ENCODE measurements around the gene CCDC152. TPM values are rescaled to one million over a fixed set of nuclear protein-coding genes. Genes with fewer than 3 reads are reported as not detected.

Gene CCDC152
- total RNA-seq, 1 experiment from 2014 or later = not detected

- intact Hi-C loops (cut with micrococcal nuclease) = no loop called here
- no peak for ATAC-seq
- TF ChIP-seq YY1 (IDR thresholded peaks at IDR 0.05; ENCODE audit: extremely low read depth, insufficient replicate concordance, low read depth, low read length) (no peak), EZH2 (IDR thresholded peaks at IDR 0.05) (no peak), EGR1 (IDR thresholded peaks at IDR 0.05; ENCODE audit: low read depth) (no peak)
These were observed 50.2 kb downstream of the CCDC152 start for GRCh38 chr5:42806701-42807262.

GRCh38 chr5:42807722-42808447, 51.3 kb downstream of the CCDC152 start:
- Histone ChIP-seq H3K9me2 (ENCODE audit: insufficient read depth) (no peaks in the 10 kb centered on the region), H3K9me3 (ENCODE audit: control insufficient read depth in 1 of 2, insufficient read depth in 1 of 2, low read depth in 1 of 2, low read length in 2 of 2) (no peaks in the 10 kb centered on the region), H3K9ac (ENCODE audit: low read length) (no peak overlapping the region), H3K27me3 (ENCODE audit: insufficient read depth, low read length) (no peaks in the 10 kb centered on the region), H3K79me2 (ENCODE audit: insufficient read depth, low read length) (no peaks in the 10 kb centered on the region), H4K20me1 (ENCODE audit: insufficient read depth) (no peaks in the 10 kb centered on the region), H3K36me3 (ENCODE audit: control insufficient read depth in 1 of 2, insufficient read depth in 2 of 2, low read length in 2 of 2) (no peaks in the 10 kb centered on the region), H3K4me1 (ENCODE audit: control insufficient read depth in 1 of 2, insufficient read depth in 2 of 2, low read length in 2 of 2) (peaks cover 6 to 13% of the 10 kb centered on the region in 2 experiments), H3K27ac (ENCODE audit: low read depth, low read length) (no peak overlapping the region), H3K4me3 (replicated peaks in 1 of 2; ENCODE audit: low read depth in 1 of 2, low read length in 2 of 2) (no peak overlapping the region), H3K4me2 (ENCODE audit: low read length) (no peak overlapping the region), H2AFZ (ENCODE audit: low read depth, low read length, poor library complexity, severe bottlenecking) (no peak overlapping the region)
- ChIA-PET POLR2A (no interaction called here), CTCF (no interaction called here), RAD21 (ENCODE audit: low non-redundant PET in 1 of 2, low total read pairs in 2 of 2, uncharacterized antibody in 2 of 2, unreplicated experiment in 2 of 2) (no interaction called here)
- DNase-seq (ENCODE audit: low read depth, low spot score) = no peak
- no peak for ATAC-seq
- BruUV-seq (replicated peaks) = no TSS peak
- intact Hi-C loops (cut with micrococcal nuclease) = no loop called here
- no peak for TF ChIP-seq ELF1 (IDR thresholded peaks at IDR 0.05; ENCODE audit: borderline replicate concordance, low read depth)

More at GRCh38 chr5:42806701-42807262, 50.2 kb downstream of the CCDC152 start:
- no peaks in the 10 kb centered on the region for H3K9me3 ChIP-seq (ENCODE audit: control insufficient read depth in 1 of 2, insufficient read depth in 1 of 2, low read depth in 1 of 2, low read length in 2 of 2)
- no peak overlapping the region for H3K4me2 ChIP-seq (ENCODE audit: low read length)
- H4K20me1 ChIP-seq (ENCODE audit: insufficient read depth) = no peaks in the 10 kb centered on the region
- no peak overlapping the region for H3K27ac ChIP-seq (ENCODE audit: low read depth, low read length)
- H3K9me2 ChIP-seq (ENCODE audit: insufficient read depth) = no peaks in the 10 kb centered on the region
- no peaks in the 10 kb centered on the region for H3K27me3 ChIP-seq (ENCODE audit: insufficient read depth, low read length)
- H3K36me3 ChIP-seq (ENCODE audit: control insufficient read depth in 1 of 2, insufficient read depth in 2 of 2, low read length in 2 of 2) = no peaks in the 10 kb centered on the region
- H3K9ac ChIP-seq (ENCODE audit: low read length) = no peak overlapping the region
- no peaks in the 10 kb centered on the region for H3K79me2 ChIP-seq (ENCODE audit: insufficient read depth, low read length)
- no peak overlapping the region for H2AFZ ChIP-seq (ENCODE audit: low read depth, low read length, poor library complexity, severe bottlenecking)
- no TSS peak for BruUV-seq (replicated peaks)
- DNase-seq (ENCODE audit: low read depth, low spot score) = no peak
- CTCF ChIA-PET = no interaction called here
- H3K4me3 ChIP-seq (replicated peaks in 1 of 2; ENCODE audit: low read depth in 1 of 2, low read length in 2 of 2) = no peak overlapping the region
- POLR2A ChIA-PET = no interaction called here
- RAD21 ChIA-PET (ENCODE audit: low non-redundant PET in 1 of 2, low total read pairs in 2 of 2, uncharacterized antibody in 2 of 2, unreplicated experiment in 2 of 2) = no interaction called here
- peaks cover 0 to 7% of the 10 kb centered on the region in 2 experiments; a peak in 2 of 4 replicates for H3K4me1 ChIP-seq (ENCODE audit: control insufficient read depth in 1 of 2, insufficient read depth in 2 of 2, low read length in 2 of 2)
